ENCODE results near the gene RPS3.
A peak's percentile ranks its signal among the peaks of the same experiment; 100 is the strongest.

The RPS3 gene

GRCh38 chr11:75436806-75437205, 37.5 kb downstream of the RPS3 start:
- DNase-seq: no peak

DNA sequence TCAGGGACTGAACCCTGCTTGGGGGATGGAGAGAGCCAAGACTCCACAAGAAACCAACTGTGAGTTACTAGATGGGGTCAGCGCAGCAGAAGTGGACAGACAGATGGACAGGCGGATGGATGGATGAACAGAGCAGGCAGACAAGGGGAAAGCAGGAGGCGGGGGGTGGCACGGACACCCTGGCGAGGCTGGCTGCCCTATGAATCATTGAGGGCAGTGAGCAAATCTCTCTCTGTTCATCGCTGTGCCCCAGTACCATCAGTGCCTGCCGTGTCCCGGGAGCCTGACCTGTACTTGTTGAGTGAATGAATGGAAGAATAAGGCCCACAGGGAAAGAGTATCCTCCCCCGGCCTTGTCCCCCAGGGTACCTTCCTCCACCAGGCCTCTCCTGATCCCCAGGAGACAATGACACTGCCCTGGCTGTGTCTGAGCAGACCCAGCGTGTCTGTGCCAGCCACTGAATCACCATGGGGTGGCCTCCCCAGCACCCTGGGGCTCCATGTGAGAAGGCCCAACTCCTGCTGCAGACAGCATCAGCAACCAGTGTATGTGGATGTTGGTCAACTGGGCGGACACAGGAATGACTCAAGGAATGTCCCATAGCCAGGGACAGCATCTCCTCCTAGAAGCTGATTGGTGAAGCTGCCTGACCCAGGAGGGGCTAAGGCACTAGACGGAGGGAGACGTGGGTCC, 38.8 kb downstream of the RPS3 start:
- DNase-seq: no peak

GRCh38 chr11:75439026-75439425, 39.7 kb downstream of the RPS3 start:
- DNase-seq: no peak

GRCh38 chr11:75439495-75440120, 40.3 kb downstream of the RPS3 start:
- DNase-seq: no peak

GRCh38 chr11:75440960-75441803, 41.9 kb downstream of the RPS3 start:
- no peak for DNase-seq

- DNase-seq: no peak
Observed at GRCh38 chr11:75441804-75442132, 42.5 kb downstream of the RPS3 start.

GRCh38 chr11:75442161-75442885, 43.0 kb downstream of the RPS3 start:
- no peak for DNase-seq

GRCh38 chr11:75443043-75443442, 43.7 kb downstream of the RPS3 start:
- no peak for DNase-seq

DNA sequence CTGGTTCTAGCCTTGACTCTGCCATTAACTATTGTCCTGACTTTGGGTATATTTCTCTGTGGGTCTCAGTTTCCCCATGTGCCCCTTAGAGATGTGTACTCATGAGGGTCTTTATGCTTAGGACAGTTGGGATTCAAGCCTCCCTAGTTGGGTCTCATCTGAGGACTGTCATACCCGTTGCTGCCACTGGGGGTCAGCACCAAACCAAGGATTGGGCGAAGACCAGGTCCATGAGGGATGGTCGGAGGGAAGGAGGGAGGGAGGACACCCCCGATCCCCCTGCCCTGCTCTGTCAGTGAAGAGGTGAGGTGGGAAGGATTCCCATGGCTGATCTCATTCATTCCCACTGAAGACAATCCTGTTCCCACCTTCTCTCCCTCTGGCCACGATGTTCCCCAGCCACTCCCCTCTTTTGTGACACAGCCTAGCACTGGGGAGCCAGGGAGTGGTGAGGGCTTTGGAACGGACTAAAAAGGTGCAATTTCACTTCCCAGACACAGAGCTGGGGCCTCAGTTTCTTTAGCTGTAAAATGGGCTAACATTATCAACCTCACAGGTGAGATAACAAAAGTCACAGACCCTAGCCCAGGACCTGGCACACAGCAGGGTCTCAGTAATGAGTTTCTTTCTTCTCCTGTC, 46.1 kb downstream of the RPS3 start:
- peak; percentile 78 for DNase-seq

- no peak for DNase-seq
Observed at GRCh38 chr11:75447415-75447814, 48.1 kb downstream of the RPS3 start.

- DNase-seq: no peak
Observed at GRCh38 chr11:75449271-75449670, 50.0 kb downstream of the RPS3 start.

DNA sequence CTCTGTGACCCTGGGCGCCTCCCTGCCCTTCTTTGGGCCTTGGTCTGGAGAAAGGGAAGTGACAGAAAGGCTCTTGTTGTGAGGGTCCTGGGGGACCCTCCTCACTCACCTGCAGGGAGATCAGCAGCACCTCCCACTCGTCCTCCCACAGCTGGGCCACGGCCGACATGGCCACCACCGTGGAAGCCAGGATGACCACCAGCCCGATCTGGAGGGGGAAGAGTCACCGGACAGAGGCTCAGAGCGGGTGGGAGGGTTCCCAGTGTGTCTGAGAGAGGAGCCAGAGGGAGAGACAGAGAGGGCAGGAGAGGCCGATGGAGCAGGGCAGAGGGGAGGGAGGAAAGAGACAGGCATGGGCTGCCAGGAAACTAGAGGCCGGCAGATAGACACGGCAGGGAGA, 50.5 kb downstream of the RPS3 start:
- DNase-seq: no peak

- no peak for DNase-seq
Observed at GRCh38 chr11:75450236-75450635, 50.9 kb downstream of the RPS3 start.

GRCh38 chr11:75450826-75451821, 51.8 kb downstream of the RPS3 start:
- peak; percentile 39 for DNase-seq

DNA sequence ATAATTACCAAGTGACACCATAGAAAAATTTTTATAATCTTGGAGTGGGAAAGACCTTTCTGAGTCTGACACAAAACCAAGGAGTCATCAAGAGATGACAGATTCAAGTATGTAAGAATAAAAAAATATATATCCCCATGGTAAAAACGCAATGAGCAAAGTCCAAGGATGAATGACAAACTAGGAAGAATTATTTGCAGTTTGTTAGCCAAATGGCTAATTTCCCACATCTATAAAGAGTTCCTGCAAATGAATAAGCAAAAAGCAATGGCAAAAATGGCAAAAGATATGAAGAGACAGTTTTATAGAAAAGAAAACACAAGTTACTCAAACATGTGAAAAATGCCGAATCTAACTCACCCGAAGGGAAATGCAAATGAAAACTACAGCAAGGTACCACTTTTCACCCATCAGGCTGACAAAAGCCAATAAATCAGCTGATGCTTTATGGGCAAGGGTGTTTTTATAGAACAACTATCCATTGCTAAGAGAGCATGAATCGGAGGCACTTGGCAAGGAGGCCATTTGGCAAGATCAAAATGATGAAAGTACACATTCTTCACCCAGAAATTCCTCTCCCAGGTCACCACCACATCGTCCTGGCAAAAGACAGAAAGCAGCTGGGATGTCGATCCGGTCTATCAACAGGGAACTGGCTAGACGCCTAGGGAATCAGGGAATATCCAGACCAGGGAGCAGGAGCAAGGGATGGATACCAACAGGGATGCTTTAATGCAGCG, 54.8 kb downstream of the RPS3 start:
- no peak for DNase-seq

- no peak for DNase-seq
Observed at GRCh38 chr11:75454987-75455386, 55.7 kb downstream of the RPS3 start.

All from stimulated activated CD4-positive, alpha-beta T cell treated with anti-CD3 and anti-CD28 coated beads, Interleukin-4, amount 100 ng/mL, for 24 hours (primary cell).